H9 (cell line): ENCODE measurements around the gene NCR1. TPM values are rescaled to one million over a fixed set of nuclear protein-coding genes. Genes with fewer than 3 reads are reported as not detected.
A peak's percentile ranks its signal among the peaks of the same experiment; 100 is the strongest.

Source experiments
- DNase-seq: peaks from one replicate; pipeline ENCODE4 v3.0.0-alpha.2; 2017
- H2AFZ ChIP-seq: one replicate; pipeline ENCODE4 v1.6.1; 2013; ENCODE audit warnings: mild to moderate bottlenecking, low read length, control low read depth, moderate library complexity
- H2AK5ac ChIP-seq: 2 replicates; pipeline ENCODE4 v1.6.1; 2013; ENCODE audit warnings: low read length, control low read depth, mixed read lengths; ENCODE audit not compliant: insufficient read length
- H2BK120ac ChIP-seq: one replicate; pipeline ENCODE4 v1.6.1; 2013; ENCODE audit warnings: low read depth, mild to moderate bottlenecking, low read length, control low read depth, inconsistent platforms; ENCODE audit not compliant: poor library complexity, severe bottlenecking
- H2BK12ac ChIP-seq: 2 replicates; pipeline ENCODE4 v1.6.1; 2013; ENCODE audit warnings: low read length, control low read depth, mixed read lengths, low read depth; ENCODE audit not compliant: insufficient read length
- H2BK15ac ChIP-seq: 2 replicates; pipeline ENCODE4 v1.6.1; 2013; ENCODE audit warnings: low read depth, low read length, control low read depth
- H2BK20ac ChIP-seq: one replicate; pipeline ENCODE4 v1.6.1; 2013; ENCODE audit warnings: low read depth, mild to moderate bottlenecking, low read length, control low read depth, inconsistent platforms; ENCODE audit not compliant: poor library complexity, severe bottlenecking
- H2BK5ac ChIP-seq: 2 replicates; pipeline ENCODE4 v1.6.1; 2013; ENCODE audit warnings: low read length, control low read depth, mixed read lengths; ENCODE audit not compliant: insufficient read length
- H3K14ac ChIP-seq: 2 replicates; pipeline ENCODE4 v1.6.1; 2013; ENCODE audit warnings: low read length, control low read depth; ENCODE audit not compliant: insufficient read depth
- H3K18ac ChIP-seq: 2 replicates; pipeline ENCODE4 v1.6.1; 2013; ENCODE audit warnings: low read depth, mild to moderate bottlenecking, mixed read lengths, low read length, control low read depth; ENCODE audit not compliant: insufficient read length
- H3K23ac ChIP-seq: 2 replicates; pipeline ENCODE4 v1.6.1; 2013; ENCODE audit warnings: low read length, control low read depth, mixed read lengths, low read depth; ENCODE audit not compliant: insufficient read length
- H3K23me2 ChIP-seq: 2 replicates; pipeline ENCODE4 v1.6.1; 2013; ENCODE audit warnings: low read depth, mild to moderate bottlenecking, mixed read lengths, low read length, control low read depth; ENCODE audit not compliant: insufficient read length, poor library complexity, severe bottlenecking
- H3K27ac ChIP-seq: 2 replicates; pipeline ENCODE4 v1.5.1; 2013; ENCODE audit warnings: low read length, control low read depth, mixed read lengths, low read depth; ENCODE audit not compliant: insufficient read length
- H3K27me3 ChIP-seq: 2 replicates; pipeline ENCODE4 v1.6.1; 2013; ENCODE audit warnings: low read length, control low read depth, inconsistent platforms; ENCODE audit not compliant: insufficient read depth
- H3K4ac ChIP-seq: 2 replicates; pipeline ENCODE4 v1.6.1; 2013; ENCODE audit warnings: low read depth, mild to moderate bottlenecking, control low read depth, inconsistent platforms, low read length, moderate library complexity
- H3K4me1 ChIP-seq: 2 replicates; pipeline ENCODE4 v1.6.1; 2013; ENCODE audit warnings: low read length, control low read depth, inconsistent platforms; ENCODE audit not compliant: insufficient read depth
- H3K4me2 ChIP-seq: 2 replicates; pipeline ENCODE4 v1.6.1; 2013; ENCODE audit warnings: low read length, control low read depth, mixed read lengths; ENCODE audit not compliant: insufficient read length, insufficient read depth
- H3K56ac ChIP-seq: 2 replicates; pipeline ENCODE4 v1.6.1; 2013; ENCODE audit warnings: low read depth, mild to moderate bottlenecking, mixed read lengths, low read length, control low read depth; ENCODE audit not compliant: insufficient read length
- H3K79me1 ChIP-seq: 2 replicates; pipeline ENCODE4 v1.6.1; 2013; ENCODE audit warnings: low read depth, mild to moderate bottlenecking, moderate library complexity, low read length, control low read depth, inconsistent platforms; ENCODE audit not compliant: insufficient read depth, poor library complexity, severe bottlenecking
- H3K79me2 ChIP-seq: 2 replicates; pipeline ENCODE4 v1.6.1; 2013; ENCODE audit warnings: low read length, control low read depth, inconsistent platforms; ENCODE audit not compliant: insufficient read depth
- H3K9ac ChIP-seq: 2 replicates; pipeline ENCODE4 v1.6.1; 2013; ENCODE audit warnings: low read length, control low read depth, mixed read lengths; ENCODE audit not compliant: insufficient read length; ENCODE audit errors: extremely low read depth
- H3K9me3 ChIP-seq: one replicate; pipeline ENCODE4 v1.6.1; 2013; ENCODE audit warnings: low read depth, low read length, inconsistent platforms; ENCODE audit not compliant: control insufficient read depth
- H3T11ph ChIP-seq: one replicate; pipeline ENCODE4 v1.6.1; 2013; ENCODE audit warnings: mild to moderate bottlenecking, low read length, control low read depth, inconsistent platforms
- H4K20me1 ChIP-seq: one replicate; pipeline ENCODE4 v1.6.1; 2013; ENCODE audit not compliant: control insufficient read depth, insufficient read length, insufficient read depth
- H4K5ac ChIP-seq: 2 replicates; pipeline ENCODE4 v1.6.1; 2013; ENCODE audit warnings: low read depth, mild to moderate bottlenecking, mixed read lengths, low read length, control low read depth; ENCODE audit not compliant: insufficient read length
- H4K8ac ChIP-seq: replicated peaks from 2 replicates; pipeline ENCODE4 v1.6.1; 2013; ENCODE audit warnings: low read length, control low read depth, mixed read lengths, low read depth; ENCODE audit not compliant: insufficient read length
- H4K91ac ChIP-seq: 2 replicates; pipeline ENCODE4 v1.6.1; 2013; ENCODE audit warnings: low read depth, mild to moderate bottlenecking, moderate library complexity, mixed read lengths, low read length, control low read depth; ENCODE audit not compliant: insufficient read length
- H3K27ac Mint-ChIP-seq, 3 experiments: 2 replicates in 2 of 3; 3 replicates in 1 of 3; pipeline ENCODE4 v1.8.0; 2020 to 2021; ENCODE audit warnings: mixed read lengths in 3 of 3, mild to moderate bottlenecking in 1 of 3, moderate library complexity in 1 of 3
- H3K27me3 Mint-ChIP-seq: 2 replicates; pipeline ENCODE4 v1.8.0; 2021; ENCODE audit warnings: low read depth, mild to moderate bottlenecking, moderate library complexity, mixed read lengths
- H3K36me3 Mint-ChIP-seq, 3 experiments: 2 replicates in 2 of 3; 3 replicates in 1 of 3; pipeline ENCODE4 v1.8.0; 2020 to 2021; ENCODE audit warnings: low read depth in 3 of 3, mixed read lengths in 3 of 3; ENCODE audit not compliant: insufficient read depth in 1 of 3
- H3K4me1 Mint-ChIP-seq, 2 experiments: 2 replicates each; pipeline ENCODE4 v1.8.0; 2020; ENCODE audit warnings: mixed read lengths in 2 of 2
- H3K4me3 Mint-ChIP-seq, 2 experiments: 2 replicates in 1 of 2; 3 replicates in 1 of 2; pipeline ENCODE4 v1.8.0; 2020 to 2021; ENCODE audit warnings: mild to moderate bottlenecking in 2 of 2, mixed read lengths in 2 of 2, moderate library complexity in 1 of 2
- H3K9me3 Mint-ChIP-seq, 2 experiments: 2 replicates in 1 of 2; 3 replicates in 1 of 2; pipeline ENCODE4 v1.8.0; 2020; ENCODE audit warnings: mild to moderate bottlenecking in 2 of 2, mixed read lengths in 2 of 2, moderate library complexity in 1 of 2
- CTCF ChIP-seq: fragments of 200-600 bp; sonication (generic); conservative IDR thresholded peaks from 3 replicates; pipeline ENCODE4 v1.8.0; 2021; ENCODE audit warnings: antibody characterized with exemption, mild to moderate bottlenecking
- WGBS: extraction: QIAGEN DNeasy Blood & Tissue Kit; methylation state at CpG from one replicate; pipeline ENCODE4 v1.1.7; 2013; ENCODE audit warnings: missing lambda C conversion rate, low lambda C conversion rate, mixed read lengths; ENCODE audit not compliant: insufficient read length; ENCODE audit errors: extremely low coverage; 5-methylcytosine and 5-hydroxymethylcytosine counted together
- total RNA-seq: library from RNA; stranded (reverse); gene quantifications from 2 replicates; pipeline ENCODE4 v1.2.1, GENCODE V29; 2021

NCR1 gene
- total RNA-seq, 1 experiment from 2014 or later: 2.0 TPM

DNA sequence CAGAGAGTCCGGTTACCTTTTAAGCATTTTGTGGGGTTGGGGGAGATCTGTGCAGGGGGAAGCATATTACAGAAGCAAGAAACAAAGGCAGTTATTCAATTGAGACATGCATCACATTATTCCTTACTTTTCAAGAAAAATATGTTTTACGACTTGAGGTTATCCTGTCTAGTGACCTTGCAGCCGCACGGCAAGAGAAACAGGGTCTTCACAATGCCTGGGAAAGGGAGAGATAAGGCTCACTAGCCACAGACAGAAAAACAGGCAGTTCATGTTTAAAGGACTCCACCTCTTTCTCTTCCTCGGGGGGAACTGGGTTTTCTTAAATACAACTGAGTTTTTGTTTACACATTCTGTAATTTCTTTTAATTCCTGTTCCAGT, 536 bp upstream of the NCR1 start:
- Histone ChIP-seq H3K23me2 (no peaks in the 10 kb centered on the region), H2AK5ac (no peak overlapping the region), H4K5ac (no peak overlapping the region), H4K20me1 (no peaks in the 10 kb centered on the region), H3K27me3 (no peaks in the 10 kb centered on the region), H4K91ac (no peak overlapping the region), H3K18ac (no peak overlapping the region), H2BK20ac (no peak overlapping the region), H3K14ac (no peak overlapping the region), H2BK12ac (no peak overlapping the region), H2BK5ac (no peak overlapping the region), H3T11ph (no peak overlapping the region), H3K4me1 (peaks cover 4% of the 10 kb centered on the region), H2BK15ac (no peak overlapping the region), H3K79me2 (no peaks in the 10 kb centered on the region), H3K9ac (no peak overlapping the region), H3K79me1 (no peaks in the 10 kb centered on the region), H2AFZ (no peak overlapping the region), H3K56ac (no peak overlapping the region), H3K4me2 (no peak overlapping the region), H2BK120ac (no peak overlapping the region), H4K8ac (no peak overlapping the region), H3K4ac (no peak overlapping the region), H3K9me3 (no peaks in the 10 kb centered on the region), H3K23ac (no peak overlapping the region), H3K27ac (no peak overlapping the region)
- no peaks in the 10 kb centered on the region for H3K27me3 Mint-ChIP-seq
- peaks cover 2 to 4% (median 4%) of the 10 kb centered on the region in 3 experiments; a peak in 4 of 7 replicates for H3K36me3 Mint-ChIP-seq
- no peak overlapping the region for H3K4me3 Mint-ChIP-seq
- no peak for TF ChIP-seq CTCF
- H3K27ac Mint-ChIP-seq: peak overlapping the region in 2 of 3 experiments; percentile 23 to 26; a peak in 2 of 7 replicates
- H3K4me1 Mint-ChIP-seq: peaks cover 0 to 18% of the 10 kb centered on the region in 2 experiments; a peak in 2 of 4 replicates
- DNase-seq: no peak
- no CpG with 5 or more reads among the region's 5 CpGs for WGBS
- peaks cover 2 to 82% of the 10 kb centered on the region in 2 experiments; a peak in 4 of 5 replicates for H3K9me3 Mint-ChIP-seq
